Panc1 (cell line): Measurements from ENCODE around the gene CALD1.

Source experiments
- POLR2AphosphoS5 ChIP-seq: IDR thresholded peaks from 2 replicates; pipeline ENCODE4 v1.6.1; 2012; ENCODE audit warnings: mild to moderate bottlenecking, low read depth, low read length, moderate library complexity
- REST ChIP-seq, 2 experiments: IDR thresholded peaks; 2 replicates each; pipeline ENCODE4 v1.6.1; 2011 to 2012; ENCODE audit warnings: low read depth in 2 of 2, control low read depth in 1 of 2, low read length in 1 of 2, mild to moderate bottlenecking in 1 of 2, moderate library complexity in 1 of 2; ENCODE audit not compliant: insufficient read depth in 1 of 2

GRCh38 chr7:134763960-134764359 lies 15.5 kb upstream of the CALD1 start:
- TF ChIP-seq POLR2AphosphoS5: no peak
- TF ChIP-seq REST (IDR thresholded peaks at IDR 0.05; ENCODE audit: insufficient read depth in 1 of 2, low read depth in 2 of 2, low read length in 1 of 2): no peak
